Hepatocyte (in vitro differentiated cells): ENCODE data around the gene PDXP. TPM values are rescaled to one million over a fixed set of nuclear protein-coding genes. Genes with fewer than 3 reads are reported as not detected.
"Not testable (repeated sequence)": the region's sequence is repeated elsewhere in the genome, so short reads cannot be mapped to it uniquely, and the experiment has no call there.

Source experiments
- DNase-seq: peaks from one replicate; pipeline ENCODE4 v3.0.0-alpha.2; 2016; ENCODE audit warnings: low spot score
- H2AFZ ChIP-seq: fragments of 200-600 bp; sonication (generic); 2 replicates; pipeline ENCODE4 v1.6.0; 2016; ENCODE audit warnings: antibody characterized with exemption, mild to moderate bottlenecking
- H3K27ac ChIP-seq: fragments of 200-600 bp; sonication (generic); 2 replicates; pipeline ENCODE4 v1.5.1; 2016; ENCODE audit warnings: mild to moderate bottlenecking
- H3K27me3 ChIP-seq: fragments of 200-600 bp; sonication (generic); 2 replicates; pipeline ENCODE4 v1.6.1; 2016
- H3K36me3 ChIP-seq: fragments of 200-600 bp; sonication (generic); replicated peaks from 2 replicates; pipeline ENCODE4 v1.5.1; 2016; ENCODE audit warnings: low read depth; ENCODE audit not compliant: insufficient read depth
- H3K4me1 ChIP-seq: fragments of 200-600 bp; sonication (generic); 2 replicates; pipeline ENCODE4 v1.5.1; 2016; ENCODE audit warnings: mild to moderate bottlenecking, moderate library complexity; ENCODE audit not compliant: insufficient read depth
- H3K4me2 ChIP-seq: fragments of 200-600 bp; sonication (generic); 2 replicates; pipeline ENCODE4 v1.6.0; 2016
- H3K4me3 ChIP-seq: fragments of 200-600 bp; sonication (generic); 2 replicates; pipeline ENCODE4 v1.5.1; 2016; ENCODE audit warnings: mild to moderate bottlenecking
- H3K79me2 ChIP-seq: fragments of 200-600 bp; sonication (generic); 2 replicates; pipeline ENCODE4 v1.6.0; 2017; ENCODE audit warnings: mild to moderate bottlenecking
- H3K9me2 ChIP-seq: fragments of 200-600 bp; sonication (generic); replicated peaks from 2 replicates; pipeline ENCODE4 v1.6.0; 2017; ENCODE audit warnings: mild to moderate bottlenecking; ENCODE audit not compliant: insufficient read depth
- H3K9me3 ChIP-seq: fragments of 200-600 bp; sonication (generic); 2 replicates; pipeline ENCODE4 v1.5.1; 2016; ENCODE audit warnings: low read depth, mild to moderate bottlenecking
- H4K20me1 ChIP-seq: fragments of 200-600 bp; sonication (generic); 2 replicates; pipeline ENCODE4 v1.6.0; 2016; ENCODE audit warnings: mild to moderate bottlenecking; ENCODE audit not compliant: insufficient read depth, poor library complexity, severe bottlenecking
- EZH2 ChIP-seq: fragments of 200-600 bp; sonication (generic); IDR thresholded peaks from 2 replicates; pipeline ENCODE4 v1.6.1; 2016; ENCODE audit warnings: antibody characterized with exemption, mild to moderate bottlenecking, borderline replicate concordance
- EZH2phosphoT487 ChIP-seq: fragments of 200-600 bp; sonication (generic); IDR thresholded peaks from one replicate; pipeline ENCODE4 v1.6.1; 2018; ENCODE audit warnings: antibody characterized with exemption, mild to moderate bottlenecking, low read depth, moderate library complexity; ENCODE audit not compliant: unreplicated experiment, severe bottlenecking
- WGBS: methylation state at CpG from one replicate; pipeline ENCODE4 v1.1.6; 2016; ENCODE audit warnings: low lambda C conversion rate; ENCODE audit errors: missing lambda C conversion rate; 5-methylcytosine and 5-hydroxymethylcytosine counted together
- polyA plus RNA-seq: library from polyadenylated mRNA; unstranded; fragments of >200 nt; fragmentation: Nextera tagmentation; extraction: Ambion mirVana; gene quantifications from 2 replicates; pipeline ENCODE4 v1.2.1, GENCODE V29; 2016
- total RNA-seq: library from RNA; depleted of rRNA; stranded (reverse); fragments of >200 nt; gene quantifications from 2 replicates; pipeline ENCODE4 v1.2.3, GENCODE V29; 2014
- TF ChIP-seq, protein P1 (sequence below): fragments of 200-600 bp; sonication (generic); IDR thresholded peaks from 2 replicates; pipeline ENCODE4 v1.5.1; 2016; ENCODE audit warnings: antibody characterized with exemption, mild to moderate bottlenecking; ENCODE audit not compliant: poor library complexity

The PDXP gene
- total and polyA plus RNA-seq, 2 experiments from 2014 or later: 15.0 to 27.6 TPM

DNA sequence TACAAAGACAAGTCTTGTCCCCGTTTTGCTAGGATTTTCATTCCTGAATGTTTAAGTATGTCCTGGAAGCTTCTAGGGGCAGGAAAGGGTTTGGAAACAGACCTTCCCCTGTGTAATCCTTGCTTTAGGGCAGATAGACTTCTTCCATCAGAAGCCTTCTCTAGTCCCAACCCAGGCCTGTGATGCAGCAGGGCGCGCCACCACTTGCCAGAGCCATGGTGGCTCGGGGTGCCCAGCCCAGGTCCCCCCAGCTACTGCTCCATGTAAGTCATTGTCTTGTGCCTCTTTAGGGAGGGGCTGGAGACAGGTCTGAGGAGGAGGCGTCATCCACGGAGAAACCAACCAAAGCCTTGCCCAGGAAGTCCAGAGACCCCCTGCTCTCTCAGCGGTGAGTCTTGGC, 31.9 kb downstream of the PDXP start:
- no peaks in the 10 kb centered on the region for H3K27me3 ChIP-seq
- no peaks in the 10 kb centered on the region for H3K36me3 ChIP-seq
- H3K4me3 ChIP-seq: no peak overlapping the region
- H3K79me2 ChIP-seq: peaks cover 15% of the 10 kb centered on the region
- H3K27ac ChIP-seq: no peak overlapping the region
- WGBS: 98% methylated on average over 7 of the region's 7 CpGs
- H2AFZ ChIP-seq: no peak overlapping the region
- H3K9me2 ChIP-seq: no peaks in the 10 kb centered on the region
- no peaks in the 10 kb centered on the region for H4K20me1 ChIP-seq
- DNase-seq: no peak
- H3K4me2 ChIP-seq: no peak overlapping the region
- TF ChIP-seq EZH2 (no peak), EZH2phosphoT487 (no peak)
- TF ChIP-seq, protein P1, sequence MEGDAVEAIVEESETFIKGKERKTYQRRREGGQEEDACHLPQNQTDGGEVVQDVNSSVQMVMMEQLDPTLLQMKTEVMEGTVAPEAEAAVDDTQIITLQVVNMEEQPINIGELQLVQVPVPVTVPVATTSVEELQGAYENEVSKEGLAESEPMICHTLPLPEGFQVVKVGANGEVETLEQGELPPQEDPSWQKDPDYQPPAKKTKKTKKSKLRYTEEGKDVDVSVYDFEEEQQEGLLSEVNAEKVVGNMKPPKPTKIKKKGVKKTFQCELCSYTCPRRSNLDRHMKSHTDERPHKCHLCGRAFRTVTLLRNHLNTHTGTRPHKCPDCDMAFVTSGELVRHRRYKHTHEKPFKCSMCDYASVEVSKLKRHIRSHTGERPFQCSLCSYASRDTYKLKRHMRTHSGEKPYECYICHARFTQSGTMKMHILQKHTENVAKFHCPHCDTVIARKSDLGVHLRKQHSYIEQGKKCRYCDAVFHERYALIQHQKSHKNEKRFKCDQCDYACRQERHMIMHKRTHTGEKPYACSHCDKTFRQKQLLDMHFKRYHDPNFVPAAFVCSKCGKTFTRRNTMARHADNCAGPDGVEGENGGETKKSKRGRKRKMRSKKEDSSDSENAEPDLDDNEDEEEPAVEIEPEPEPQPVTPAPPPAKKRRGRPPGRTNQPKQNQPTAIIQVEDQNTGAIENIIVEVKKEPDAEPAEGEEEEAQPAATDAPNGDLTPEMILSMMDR: no peak
- H3K9me3 ChIP-seq: no peaks in the 10 kb centered on the region
- H3K4me1 ChIP-seq: no peaks in the 10 kb centered on the region

DNA sequence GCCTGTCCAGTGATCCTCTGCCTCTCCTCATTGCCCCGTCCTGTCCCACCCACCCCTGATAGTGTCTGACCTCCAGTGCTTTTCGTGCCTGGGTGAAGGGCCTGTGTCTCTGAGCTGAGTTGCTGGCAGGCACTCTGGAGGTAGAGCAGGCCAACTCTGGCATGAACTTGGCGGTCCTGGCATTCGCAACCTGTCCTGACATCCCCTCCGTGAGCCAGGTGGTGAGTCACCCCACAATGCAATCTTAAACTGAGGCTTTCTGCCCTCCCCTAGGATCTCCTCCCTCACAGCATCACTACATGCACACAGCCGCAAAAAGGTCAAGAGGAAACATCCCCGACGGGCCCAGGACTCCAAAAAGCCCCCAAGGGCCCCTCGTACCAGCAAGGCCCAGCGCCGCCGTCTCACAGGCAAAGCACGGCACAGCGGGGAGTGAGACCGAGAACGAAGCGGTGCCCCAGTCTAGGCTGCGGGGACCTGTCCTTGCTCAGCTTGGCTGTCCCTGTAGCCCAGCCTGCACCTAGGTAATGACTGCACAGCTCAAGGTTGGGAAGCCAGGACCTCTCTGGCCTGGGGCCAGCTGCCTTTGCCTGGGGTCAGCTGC, 32.5 kb downstream of the PDXP start:
- no peak overlapping the region for H2AFZ ChIP-seq
- H3K79me2 ChIP-seq: peaks cover 15% of the 10 kb centered on the region
- no peaks in the 10 kb centered on the region for H4K20me1 ChIP-seq
- no peaks in the 10 kb centered on the region for H3K9me3 ChIP-seq
- TF ChIP-seq EZH2 (no peak), EZH2phosphoT487 (no peak)
- TF ChIP-seq, protein P1: no peak
- WGBS: 99% methylated on average over 18 of the region's 18 CpGs
- no peak overlapping the region for H3K4me3 ChIP-seq
- no peaks in the 10 kb centered on the region for H3K4me1 ChIP-seq
- DNase-seq: no peak
- no peaks in the 10 kb centered on the region for H3K27me3 ChIP-seq
- H3K9me2 ChIP-seq: no peaks in the 10 kb centered on the region
- H3K27ac ChIP-seq: no peak overlapping the region
- no peaks in the 10 kb centered on the region for H3K36me3 ChIP-seq
- H3K4me2 ChIP-seq: no peak overlapping the region

DNA sequence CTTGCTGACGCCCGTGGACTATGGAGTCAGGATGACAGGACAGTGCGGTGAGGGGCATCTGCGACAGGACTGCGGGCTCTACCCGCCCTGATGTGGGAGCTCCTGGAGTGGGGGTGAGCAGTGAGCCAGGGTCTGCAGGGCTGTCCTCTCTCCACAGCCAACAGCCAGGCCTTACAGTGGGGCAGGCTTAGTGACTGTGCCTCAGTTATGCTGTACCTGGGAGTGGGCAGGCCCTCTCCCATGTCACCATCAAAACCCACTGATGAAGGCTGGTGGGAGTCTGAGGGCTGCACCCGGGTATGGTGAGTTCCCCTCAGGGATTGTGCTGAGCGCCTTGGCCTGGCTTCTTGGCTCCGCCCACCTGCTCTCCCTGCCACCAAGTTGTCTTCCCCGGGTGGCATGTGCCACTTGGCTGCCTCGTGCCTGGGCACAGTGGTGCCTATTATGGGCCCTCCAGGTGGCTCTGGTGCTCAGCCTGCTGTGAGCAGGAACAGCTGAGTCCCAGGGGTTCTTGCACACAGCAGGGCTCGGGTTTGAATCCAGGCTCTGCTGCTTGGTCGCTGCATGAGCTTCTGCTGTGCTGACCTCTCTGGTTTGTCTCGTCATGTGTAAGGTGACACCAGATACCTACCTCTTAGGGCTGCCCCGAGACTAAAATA, 34.2 kb downstream of the PDXP start:
- Histone ChIP-seq H3K36me3 (no peaks in the 10 kb centered on the region), H3K4me3 (no peak overlapping the region), H3K4me2 (no peak overlapping the region), H3K9me3 (no peaks in the 10 kb centered on the region), H2AFZ (no peak overlapping the region), H4K20me1 (no peaks in the 10 kb centered on the region), H3K4me1 (no peaks in the 10 kb centered on the region), H3K79me2 (peaks cover 2% of the 10 kb centered on the region), H3K27me3 (no peaks in the 10 kb centered on the region), H3K9me2 (no peaks in the 10 kb centered on the region), H3K27ac (no peak overlapping the region)
- no peak for DNase-seq
- no peak for TF ChIP-seq EZH2
- TF ChIP-seq, protein P1: no peak
- no peak for TF ChIP-seq EZH2phosphoT487
- WGBS: 92% methylated on average over 15 of the region's 15 CpGs

DNA sequence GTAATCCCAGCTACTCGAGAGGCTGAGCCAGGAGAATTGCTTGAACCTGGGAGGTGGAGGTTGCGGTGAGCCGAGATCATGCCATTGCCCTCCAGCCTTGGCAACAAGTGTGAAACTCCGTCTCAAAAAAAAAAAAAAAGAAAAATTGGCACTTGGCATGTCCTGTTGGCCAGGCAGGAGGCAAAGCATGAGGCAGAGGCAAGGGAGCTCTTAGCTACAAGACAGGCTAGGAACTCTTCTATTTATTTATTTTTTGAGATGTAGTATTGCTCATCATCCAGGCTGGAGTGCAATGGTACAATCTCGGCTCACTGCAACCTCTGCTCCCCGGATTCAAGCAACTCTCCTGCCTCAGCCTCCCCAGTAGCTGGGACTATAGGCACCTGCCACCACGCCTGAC, 35.6 kb downstream of the PDXP start:
- not testable (repeated sequence) for H3K27me3 ChIP-seq, H3K36me3 ChIP-seq, H3K9me3 ChIP-seq, H3K79me2 ChIP-seq, H3K4me2 ChIP-seq, DNase-seq, H2AFZ ChIP-seq, H3K9me2 ChIP-seq, H3K4me1 ChIP-seq, H4K20me1 ChIP-seq, H3K4me3 ChIP-seq, H3K27ac ChIP-seq
- WGBS: 95% methylated on average over 7 of the region's 7 CpGs

DNA sequence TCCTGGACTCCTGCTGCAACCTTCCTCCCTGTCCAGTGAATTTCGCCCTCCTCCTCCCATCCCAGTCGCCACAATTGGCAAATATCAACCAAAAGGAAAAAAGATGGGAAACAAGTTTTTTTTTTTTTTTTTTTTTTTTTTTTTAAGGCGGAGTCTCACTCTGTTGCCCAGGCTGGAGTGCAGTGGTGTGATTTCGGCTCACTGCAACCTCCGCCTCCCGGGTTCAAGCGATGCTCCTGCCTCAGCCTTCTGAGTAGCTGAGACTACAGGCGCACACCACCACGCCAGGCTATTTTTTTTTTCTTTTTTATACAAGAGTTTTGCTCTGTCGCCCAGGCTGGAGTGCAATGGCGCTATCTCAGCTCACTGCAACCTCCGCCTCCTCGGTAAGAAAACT, 37.7 kb downstream of the PDXP start:
- H4K20me1 ChIP-seq, H3K27me3 ChIP-seq, H3K9me3 ChIP-seq, H3K9me2 ChIP-seq, H2AFZ ChIP-seq, DNase-seq, H3K79me2 ChIP-seq, H3K36me3 ChIP-seq, H3K4me1 ChIP-seq, H3K4me3 ChIP-seq: not testable (repeated sequence)
- H3K27ac ChIP-seq: peak overlapping the region; percentile 29
- 36% methylated on average over 13 of the region's 13 CpGs for WGBS
- H3K4me2 ChIP-seq: peak overlapping the region; percentile 76
